H9 (cell line): ENCODE data around the gene DPH7. TPM values are rescaled to one million over a fixed set of nuclear protein-coding genes. Genes with fewer than 3 reads are reported as not detected.

Experiments used
- DNase-seq: peaks from one replicate; pipeline ENCODE4 v3.0.0-alpha.2; 2017
- H2AFZ ChIP-seq: one replicate; pipeline ENCODE4 v1.6.1; 2013; ENCODE audit warnings: mild to moderate bottlenecking, low read length, control low read depth, moderate library complexity
- H2AK5ac ChIP-seq: 2 replicates; pipeline ENCODE4 v1.6.1; 2013; ENCODE audit warnings: low read length, control low read depth, mixed read lengths; ENCODE audit not compliant: insufficient read length
- H2BK120ac ChIP-seq: one replicate; pipeline ENCODE4 v1.6.1; 2013; ENCODE audit warnings: low read depth, mild to moderate bottlenecking, low read length, control low read depth, inconsistent platforms; ENCODE audit not compliant: poor library complexity, severe bottlenecking
- H2BK12ac ChIP-seq: 2 replicates; pipeline ENCODE4 v1.6.1; 2013; ENCODE audit warnings: low read length, control low read depth, mixed read lengths, low read depth; ENCODE audit not compliant: insufficient read length
- H2BK15ac ChIP-seq: 2 replicates; pipeline ENCODE4 v1.6.1; 2013; ENCODE audit warnings: low read depth, low read length, control low read depth
- H2BK20ac ChIP-seq: one replicate; pipeline ENCODE4 v1.6.1; 2013; ENCODE audit warnings: low read depth, mild to moderate bottlenecking, low read length, control low read depth, inconsistent platforms; ENCODE audit not compliant: poor library complexity, severe bottlenecking
- H2BK5ac ChIP-seq: 2 replicates; pipeline ENCODE4 v1.6.1; 2013; ENCODE audit warnings: low read length, control low read depth, mixed read lengths; ENCODE audit not compliant: insufficient read length
- H3K14ac ChIP-seq: 2 replicates; pipeline ENCODE4 v1.6.1; 2013; ENCODE audit warnings: low read length, control low read depth; ENCODE audit not compliant: insufficient read depth
- H3K18ac ChIP-seq: 2 replicates; pipeline ENCODE4 v1.6.1; 2013; ENCODE audit warnings: low read depth, mild to moderate bottlenecking, mixed read lengths, low read length, control low read depth; ENCODE audit not compliant: insufficient read length
- H3K23ac ChIP-seq: 2 replicates; pipeline ENCODE4 v1.6.1; 2013; ENCODE audit warnings: low read length, control low read depth, mixed read lengths, low read depth; ENCODE audit not compliant: insufficient read length
- H3K23me2 ChIP-seq: 2 replicates; pipeline ENCODE4 v1.6.1; 2013; ENCODE audit warnings: low read depth, mild to moderate bottlenecking, mixed read lengths, low read length, control low read depth; ENCODE audit not compliant: insufficient read length, poor library complexity, severe bottlenecking
- H3K27ac ChIP-seq: 2 replicates; pipeline ENCODE4 v1.5.1; 2013; ENCODE audit warnings: low read length, control low read depth, mixed read lengths, low read depth; ENCODE audit not compliant: insufficient read length
- H3K27me3 ChIP-seq: 2 replicates; pipeline ENCODE4 v1.6.1; 2013; ENCODE audit warnings: low read length, control low read depth, inconsistent platforms; ENCODE audit not compliant: insufficient read depth
- H3K4ac ChIP-seq: 2 replicates; pipeline ENCODE4 v1.6.1; 2013; ENCODE audit warnings: low read depth, mild to moderate bottlenecking, control low read depth, inconsistent platforms, low read length, moderate library complexity
- H3K4me1 ChIP-seq: 2 replicates; pipeline ENCODE4 v1.6.1; 2013; ENCODE audit warnings: low read length, control low read depth, inconsistent platforms; ENCODE audit not compliant: insufficient read depth
- H3K4me2 ChIP-seq: 2 replicates; pipeline ENCODE4 v1.6.1; 2013; ENCODE audit warnings: low read length, control low read depth, mixed read lengths; ENCODE audit not compliant: insufficient read length, insufficient read depth
- H3K56ac ChIP-seq: 2 replicates; pipeline ENCODE4 v1.6.1; 2013; ENCODE audit warnings: low read depth, mild to moderate bottlenecking, mixed read lengths, low read length, control low read depth; ENCODE audit not compliant: insufficient read length
- H3K79me1 ChIP-seq: 2 replicates; pipeline ENCODE4 v1.6.1; 2013; ENCODE audit warnings: low read depth, mild to moderate bottlenecking, moderate library complexity, low read length, control low read depth, inconsistent platforms; ENCODE audit not compliant: insufficient read depth, poor library complexity, severe bottlenecking
- H3K79me2 ChIP-seq: 2 replicates; pipeline ENCODE4 v1.6.1; 2013; ENCODE audit warnings: low read length, control low read depth, inconsistent platforms; ENCODE audit not compliant: insufficient read depth
- H3K9ac ChIP-seq: 2 replicates; pipeline ENCODE4 v1.6.1; 2013; ENCODE audit warnings: low read length, control low read depth, mixed read lengths; ENCODE audit not compliant: insufficient read length; ENCODE audit errors: extremely low read depth
- H3K9me3 ChIP-seq: one replicate; pipeline ENCODE4 v1.6.1; 2013; ENCODE audit warnings: low read depth, low read length, inconsistent platforms; ENCODE audit not compliant: control insufficient read depth
- H3T11ph ChIP-seq: one replicate; pipeline ENCODE4 v1.6.1; 2013; ENCODE audit warnings: mild to moderate bottlenecking, low read length, control low read depth, inconsistent platforms
- H4K20me1 ChIP-seq: one replicate; pipeline ENCODE4 v1.6.1; 2013; ENCODE audit not compliant: control insufficient read depth, insufficient read length, insufficient read depth
- H4K5ac ChIP-seq: 2 replicates; pipeline ENCODE4 v1.6.1; 2013; ENCODE audit warnings: low read depth, mild to moderate bottlenecking, mixed read lengths, low read length, control low read depth; ENCODE audit not compliant: insufficient read length
- H4K8ac ChIP-seq: replicated peaks from 2 replicates; pipeline ENCODE4 v1.6.1; 2013; ENCODE audit warnings: low read length, control low read depth, mixed read lengths, low read depth; ENCODE audit not compliant: insufficient read length
- H4K91ac ChIP-seq: 2 replicates; pipeline ENCODE4 v1.6.1; 2013; ENCODE audit warnings: low read depth, mild to moderate bottlenecking, moderate library complexity, mixed read lengths, low read length, control low read depth; ENCODE audit not compliant: insufficient read length
- H3K27ac Mint-ChIP-seq, 3 experiments: 2 replicates in 2 of 3; 3 replicates in 1 of 3; pipeline ENCODE4 v1.8.0; 2020 to 2021; ENCODE audit warnings: mixed read lengths in 3 of 3, mild to moderate bottlenecking in 1 of 3, moderate library complexity in 1 of 3
- H3K27me3 Mint-ChIP-seq: 2 replicates; pipeline ENCODE4 v1.8.0; 2021; ENCODE audit warnings: low read depth, mild to moderate bottlenecking, moderate library complexity, mixed read lengths
- H3K36me3 Mint-ChIP-seq, 3 experiments: 2 replicates in 2 of 3; 3 replicates in 1 of 3; pipeline ENCODE4 v1.8.0; 2020 to 2021; ENCODE audit warnings: low read depth in 3 of 3, mixed read lengths in 3 of 3; ENCODE audit not compliant: insufficient read depth in 1 of 3
- H3K4me1 Mint-ChIP-seq, 2 experiments: 2 replicates each; pipeline ENCODE4 v1.8.0; 2020; ENCODE audit warnings: mixed read lengths in 2 of 2
- H3K4me3 Mint-ChIP-seq, 2 experiments: 2 replicates in 1 of 2; 3 replicates in 1 of 2; pipeline ENCODE4 v1.8.0; 2020 to 2021; ENCODE audit warnings: mild to moderate bottlenecking in 2 of 2, mixed read lengths in 2 of 2, moderate library complexity in 1 of 2
- H3K9me3 Mint-ChIP-seq, 2 experiments: 2 replicates in 1 of 2; 3 replicates in 1 of 2; pipeline ENCODE4 v1.8.0; 2020; ENCODE audit warnings: mild to moderate bottlenecking in 2 of 2, mixed read lengths in 2 of 2, moderate library complexity in 1 of 2
- WGBS: extraction: QIAGEN DNeasy Blood & Tissue Kit; methylation state at CpG from one replicate; pipeline ENCODE4 v1.1.7; 2013; ENCODE audit warnings: missing lambda C conversion rate, low lambda C conversion rate, mixed read lengths; ENCODE audit not compliant: insufficient read length; ENCODE audit errors: extremely low coverage; 5-methylcytosine and 5-hydroxymethylcytosine counted together
- total RNA-seq: library from RNA; stranded (reverse); gene quantifications from 2 replicates; pipeline ENCODE4 v1.2.1, GENCODE V29; 2021
- TF ChIP-seq, protein P1 (sequence below): fragments of 200-600 bp; sonication (generic); conservative IDR thresholded peaks from 3 replicates; pipeline ENCODE4 v1.8.0; 2021; ENCODE audit warnings: antibody characterized with exemption, mild to moderate bottlenecking

The DPH7 gene
- total RNA-seq, 1 experiment from 2014 or later = 51.3 TPM

DNA sequence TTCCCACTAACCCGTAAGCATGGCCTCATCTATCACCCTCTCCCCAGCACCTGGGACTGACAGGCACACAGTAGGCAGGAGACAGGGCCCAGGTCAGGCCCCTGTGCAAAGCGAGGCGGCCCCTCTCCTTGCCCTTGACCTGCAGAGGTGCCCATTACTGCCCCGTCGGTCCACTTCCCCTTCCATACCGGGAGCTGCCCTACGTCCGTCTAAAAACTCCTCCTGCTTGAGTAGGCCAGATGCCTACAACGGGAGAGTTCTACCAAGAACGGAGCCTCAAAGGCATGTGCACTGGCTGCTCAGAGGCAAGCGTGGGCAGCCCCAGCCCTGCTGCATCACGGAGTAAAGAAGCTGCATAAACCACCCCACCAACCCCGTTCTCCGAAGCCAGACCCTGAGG is 4.6 kb upstream of the DPH7 start:
- peak overlapping the region; percentile 29 to 90 (median 83); a peak in 4 of 7 replicates for H3K27ac Mint-ChIP-seq
- Histone ChIP-seq H3K4me1 (no peaks in the 10 kb centered on the region), H3K9ac (no peak overlapping the region), H2BK5ac (no peak overlapping the region), H2BK20ac (no peak overlapping the region), H2BK120ac (no peak overlapping the region), H3K27ac (no peak overlapping the region), H3K79me2 (no peaks in the 10 kb centered on the region; the same call in 1 of the 2 replicates), H3K14ac (no peak overlapping the region), H3K56ac (no peak overlapping the region), H3K9me3 (no peaks in the 10 kb centered on the region), H3K79me1 (no peaks in the 10 kb centered on the region), H4K91ac (no peak overlapping the region), H3K4ac (no peak overlapping the region), H4K8ac (no peak overlapping the region), H2AK5ac (no peak overlapping the region), H4K20me1 (no peaks in the 10 kb centered on the region), H3T11ph (no peak overlapping the region), H3K23ac (no peak overlapping the region), H3K4me2 (no peak overlapping the region), H4K5ac (no peak overlapping the region), H2BK12ac (no peak overlapping the region), H3K27me3 (no peaks in the 10 kb centered on the region), H3K18ac (no peak overlapping the region), H2BK15ac (no peak overlapping the region), H3K23me2 (peaks cover 4% of the 10 kb centered on the region), H2AFZ (no peak overlapping the region)
- no peak for DNase-seq
- no peaks in the 10 kb centered on the region for H3K9me3 Mint-ChIP-seq
- no peaks in the 10 kb centered on the region for H3K27me3 Mint-ChIP-seq
- peaks cover 29 to 82% (median 66%) of the 10 kb centered on the region in 3 experiments; a peak in 6 of 7 replicates for H3K36me3 Mint-ChIP-seq
- peaks cover 19 to 34% of the 10 kb centered on the region in 2 experiments for H3K4me1 Mint-ChIP-seq
- no peak overlapping the region; a peak in 1 of 5 replicates for H3K4me3 Mint-ChIP-seq
- TF ChIP-seq, protein P1, sequence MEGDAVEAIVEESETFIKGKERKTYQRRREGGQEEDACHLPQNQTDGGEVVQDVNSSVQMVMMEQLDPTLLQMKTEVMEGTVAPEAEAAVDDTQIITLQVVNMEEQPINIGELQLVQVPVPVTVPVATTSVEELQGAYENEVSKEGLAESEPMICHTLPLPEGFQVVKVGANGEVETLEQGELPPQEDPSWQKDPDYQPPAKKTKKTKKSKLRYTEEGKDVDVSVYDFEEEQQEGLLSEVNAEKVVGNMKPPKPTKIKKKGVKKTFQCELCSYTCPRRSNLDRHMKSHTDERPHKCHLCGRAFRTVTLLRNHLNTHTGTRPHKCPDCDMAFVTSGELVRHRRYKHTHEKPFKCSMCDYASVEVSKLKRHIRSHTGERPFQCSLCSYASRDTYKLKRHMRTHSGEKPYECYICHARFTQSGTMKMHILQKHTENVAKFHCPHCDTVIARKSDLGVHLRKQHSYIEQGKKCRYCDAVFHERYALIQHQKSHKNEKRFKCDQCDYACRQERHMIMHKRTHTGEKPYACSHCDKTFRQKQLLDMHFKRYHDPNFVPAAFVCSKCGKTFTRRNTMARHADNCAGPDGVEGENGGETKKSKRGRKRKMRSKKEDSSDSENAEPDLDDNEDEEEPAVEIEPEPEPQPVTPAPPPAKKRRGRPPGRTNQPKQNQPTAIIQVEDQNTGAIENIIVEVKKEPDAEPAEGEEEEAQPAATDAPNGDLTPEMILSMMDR = no peak
- WGBS = no CpG with 5 or more reads among the region's 14 CpGs
